ENCODE data around the gene ZFR2.
A peak's percentile ranks its signal among the peaks of the same experiment; 100 is the strongest.
"Not testable (repeated sequence)": the region's sequence is repeated elsewhere in the genome, so short reads cannot be mapped to it uniquely, and the experiment has no call there.

ZFR2 gene

GRCh38 chr19:3879656-3880055 lies 10.8 kb upstream of the ZFR2 start:
- Histone ChIP-seq H3K27me3 (ENCODE audit: insufficient read depth, low read length, poor library complexity) (no peaks in the 10 kb centered on the region), H3K9me3 (ENCODE audit: insufficient read depth, low read length, severe bottlenecking) (no peaks in the 10 kb centered on the region), H3K79me2 (ENCODE audit: insufficient read depth, low read length) (no peaks in the 10 kb centered on the region), H3K9ac (ENCODE audit: low read depth, low read length) (no peak overlapping the region), H4K20me1 (ENCODE audit: insufficient read depth, low read length) (no peaks in the 10 kb centered on the region), H3K4me2 (ENCODE audit: insufficient read depth, low read length) (no peak overlapping the region), H3K4me1 (ENCODE audit: insufficient read depth, low read length) (no peaks in the 10 kb centered on the region; the same call in 1 of the 2 replicates), H3K4me3 (ENCODE audit: low read depth in 1 of 2, low read length in 2 of 2) (no peak overlapping the region), H2AFZ (ENCODE audit: low read depth, low read length) (no peak overlapping the region), H3K27ac (ENCODE audit: low read length) (no peak overlapping the region), H3K36me3 (ENCODE audit: insufficient read depth, low read length) (no peaks in the 10 kb centered on the region)
- ATAC-seq (ENCODE audit: insufficient read depth, low read depth) (no peak), DNase-seq (no peak)
- TF ChIP-seq EZH2 (IDR thresholded peaks at IDR 0.05; ENCODE audit: borderline replicate concordance, low read depth, low read length, severe bottlenecking) (no peak), CTCF (IDR thresholded peaks at IDR 0.05; ENCODE audit: borderline replicate concordance, extremely low read depth, low read length, poor library complexity, severe bottlenecking) (peak; percentile 63)

- not testable (repeated sequence) for H4K20me1 ChIP-seq (ENCODE audit: insufficient read depth, low read length); H3K9me3 ChIP-seq (ENCODE audit: insufficient read depth, low read length, severe bottlenecking); ATAC-seq (ENCODE audit: insufficient read depth, low read depth); H3K9ac ChIP-seq (ENCODE audit: low read depth, low read length); DNase-seq; H3K4me3 ChIP-seq (ENCODE audit: low read depth in 1 of 2, low read length in 2 of 2); H3K27ac ChIP-seq (ENCODE audit: low read length); H3K4me1 ChIP-seq (ENCODE audit: insufficient read depth, low read length); H3K4me2 ChIP-seq (ENCODE audit: insufficient read depth, low read length); H3K36me3 ChIP-seq (ENCODE audit: insufficient read depth, low read length); H3K27me3 ChIP-seq (ENCODE audit: insufficient read depth, low read length, poor library complexity); H2AFZ ChIP-seq (ENCODE audit: low read depth, low read length); H3K79me2 ChIP-seq (ENCODE audit: insufficient read depth, low read length)
These were observed 5.9 kb upstream of the ZFR2 start for GRCh38 chr19:3874695-3875094.

GRCh38 chr19:3873151-3873550 lies 4.3 kb upstream of the ZFR2 start:
- H3K79me2 ChIP-seq (ENCODE audit: insufficient read depth, low read length): no peaks in the 10 kb centered on the region
- H2AFZ ChIP-seq (ENCODE audit: low read depth, low read length): no peak overlapping the region
- H3K27me3 ChIP-seq (ENCODE audit: insufficient read depth, low read length, poor library complexity): no peaks in the 10 kb centered on the region
- no peak for TF ChIP-seq CTCF (IDR thresholded peaks at IDR 0.05; ENCODE audit: borderline replicate concordance, extremely low read depth, low read length, poor library complexity, severe bottlenecking)
- no peak for TF ChIP-seq EZH2 (IDR thresholded peaks at IDR 0.05; ENCODE audit: borderline replicate concordance, low read depth, low read length, severe bottlenecking)
- H3K36me3 ChIP-seq (ENCODE audit: insufficient read depth, low read length): no peaks in the 10 kb centered on the region
- H3K4me3 ChIP-seq (ENCODE audit: low read depth in 1 of 2, low read length in 2 of 2): no peak overlapping the region
- no peaks in the 10 kb centered on the region for H3K4me1 ChIP-seq (ENCODE audit: insufficient read depth, low read length)
- no peak overlapping the region for H3K4me2 ChIP-seq (ENCODE audit: insufficient read depth, low read length)
- no peak overlapping the region for H3K9ac ChIP-seq (ENCODE audit: low read depth, low read length)
- DNase-seq (no peak), ATAC-seq (ENCODE audit: insufficient read depth, low read depth) (no peak)
- H3K9me3 ChIP-seq (ENCODE audit: insufficient read depth, low read length, severe bottlenecking): no peaks in the 10 kb centered on the region
- no peaks in the 10 kb centered on the region; the same call in 1 of the 2 replicates for H4K20me1 ChIP-seq (ENCODE audit: insufficient read depth, low read length)
- no peak overlapping the region for H3K27ac ChIP-seq (ENCODE audit: low read length)

- Histone ChIP-seq H4K20me1 (ENCODE audit: insufficient read depth, low read length) (no peaks in the 10 kb centered on the region; the same call in 1 of the 2 replicates), H3K4me1 (ENCODE audit: insufficient read depth, low read length) (no peaks in the 10 kb centered on the region), H3K27me3 (ENCODE audit: insufficient read depth, low read length, poor library complexity) (peaks cover 9% of the 10 kb centered on the region), H3K4me3 (ENCODE audit: low read depth in 1 of 2, low read length in 2 of 2) (no peak overlapping the region), H2AFZ (ENCODE audit: low read depth, low read length) (no peak overlapping the region), H3K4me2 (ENCODE audit: insufficient read depth, low read length) (no peak overlapping the region), H3K9me3 (ENCODE audit: insufficient read depth, low read length, severe bottlenecking) (no peaks in the 10 kb centered on the region), H3K36me3 (ENCODE audit: insufficient read depth, low read length) (no peaks in the 10 kb centered on the region), H3K79me2 (ENCODE audit: insufficient read depth, low read length) (no peaks in the 10 kb centered on the region), H3K9ac (ENCODE audit: low read depth, low read length) (no peak overlapping the region), H3K27ac (ENCODE audit: low read length) (no peak overlapping the region)
- no peak for TF ChIP-seq EZH2 (IDR thresholded peaks at IDR 0.05; ENCODE audit: borderline replicate concordance, low read depth, low read length, severe bottlenecking)
- TF ChIP-seq CTCF (IDR thresholded peaks at IDR 0.05; ENCODE audit: borderline replicate concordance, extremely low read depth, low read length, poor library complexity, severe bottlenecking): no peak
- DNase-seq (no peak), ATAC-seq (ENCODE audit: insufficient read depth, low read depth) (no peak)
These were observed 668 bp downstream of the ZFR2 start for GRCh38 chr19:3867971-3868769.

All from DND-41 (cell line).